ENCODE results near the gene RHOA. TPM values are rescaled to one million over a fixed set of nuclear protein-coding genes. Genes with fewer than 3 reads are reported as not detected.
A peak's percentile ranks its signal among the peaks of the same experiment; 100 is the strongest.

The RHOA gene
- total and polyA plus RNA-seq, 8 donors: 107 to 461 (median 357) TPM

- Histone ChIP-seq H3K4me1 (peaks cover 14 to 32% (median 18%) of the 10 kb centered on the region in 4 donors), H3K36me3 (no peaks in the 10 kb centered on the region), H3K9me3 (no peaks in the 10 kb centered on the region), H3K27me3 (no peaks in the 10 kb centered on the region), H3K4me3 (no peak overlapping the region), H3K27ac (no peak overlapping the region)
- intact Hi-C loops (cut with DNase I; ENCODE audit: low total_unique reads): no loop called here
- DNase-seq: no peak
- TF ChIP-seq POLR2A (IDR thresholded peaks at IDR 0.05) (no peak), EP300 (IDR thresholded peaks at IDR 0.05) (no peak), CTCF (IDR thresholded peaks at IDR 0.05) (no peak), POLR2AphosphoS5 (IDR thresholded peaks at IDR 0.05) (no peak)
- 76 to 91% (median 83%) methylated on average over 2 to 3 of the region's 3 CpGs for WGBS, 5 donors
These were observed 44.7 kb upstream of the RHOA start for GRCh38 chr3:49456466-49456865.

GRCh38 chr3:49454898-49455681 is 43.3 kb upstream of the RHOA start:
- DNase-seq: no peak
- Histone ChIP-seq H3K27ac (peak overlapping the region in 1 of 5 donors; percentile 8), H3K9me3 (no peaks in the 10 kb centered on the region), H3K36me3 (no peaks in the 10 kb centered on the region), H3K27me3 (no peaks in the 10 kb centered on the region), H3K4me3 (no peak overlapping the region), H3K4me1 (peaks cover 9 to 19% (median 10%) of the 10 kb centered on the region in 4 donors)
- intact Hi-C loops (cut with DNase I; ENCODE audit: low total_unique reads): no loop called here
- 55 to 74% (median 70%) methylated on average over 3 of the region's 3 CpGs for WGBS, 5 donors
- no peak for TF ChIP-seq POLR2AphosphoS5 (IDR thresholded peaks at IDR 0.05)
- no peak for TF ChIP-seq CTCF (IDR thresholded peaks at IDR 0.05)
- no peak for TF ChIP-seq POLR2A (IDR thresholded peaks at IDR 0.05)
- no peak for TF ChIP-seq EP300 (IDR thresholded peaks at IDR 0.05)

- H3K27me3 ChIP-seq: no peaks in the 10 kb centered on the region
- no peaks in the 10 kb centered on the region for H3K36me3 ChIP-seq
- TF ChIP-seq POLR2AphosphoS5 (IDR thresholded peaks at IDR 0.05) (no peak), EP300 (IDR thresholded peaks at IDR 0.05) (no peak), CTCF (IDR thresholded peaks at IDR 0.05) (peak in 2 of 7 experiments; percentile 20 to 47), POLR2A (IDR thresholded peaks at IDR 0.05) (no peak)
- peak; percentile 61 to 81 for DNase-seq
- 44 to 57% (median 52%) methylated on average over 2 of the region's 2 CpGs for WGBS, 5 donors
- peak overlapping the region in 1 of 5 donors; percentile 8 for H3K27ac ChIP-seq
- peaks cover 9 to 12% (median 10%) of the 10 kb centered on the region in 4 donors for H3K4me1 ChIP-seq
- no peaks in the 10 kb centered on the region for H3K9me3 ChIP-seq
- H3K4me3 ChIP-seq: no peak overlapping the region
- intact Hi-C loops (cut with DNase I; ENCODE audit: low total_unique reads): no loop called here
These were observed 42.7 kb upstream of the RHOA start for GRCh38 chr3:49454458-49454857.

GRCh38 chr3:49453621-49454020 is 41.8 kb upstream of the RHOA start:
- TF ChIP-seq POLR2A (IDR thresholded peaks at IDR 0.05) (no peak), EP300 (IDR thresholded peaks at IDR 0.05) (no peak)
- H3K9me3 ChIP-seq: no peaks in the 10 kb centered on the region
- peaks cover 9 to 19% (median 12%) of the 10 kb centered on the region in 4 donors for H3K4me1 ChIP-seq
- no peaks in the 10 kb centered on the region for H3K36me3 ChIP-seq
- no peak overlapping the region for H3K4me3 ChIP-seq
- no peak overlapping the region for H3K27ac ChIP-seq
- intact Hi-C loops (cut with DNase I; ENCODE audit: low total_unique reads): no loop called here
- no peak for DNase-seq
- H3K27me3 ChIP-seq: no peaks in the 10 kb centered on the region
- 93 to 99% (median 95%) methylated on average over 4 of the region's 4 CpGs for WGBS, 5 donors

- H3K36me3 ChIP-seq: no peaks in the 10 kb centered on the region
- no peak overlapping the region for H3K4me3 ChIP-seq
- no peaks in the 10 kb centered on the region for H3K27me3 ChIP-seq
- intact Hi-C loops (cut with DNase I; ENCODE audit: low total_unique reads): loop anchor here (10.0 kb wide), 2 partner anchors 91 to 281 kb away; partner anchors contain the start of genes CCDC71 and GPX1
- WGBS, 5 donors: 82 to 98% (median 90%) methylated on average over 5 of the region's 5 CpGs
- H3K9me3 ChIP-seq: no peaks in the 10 kb centered on the region
- TF ChIP-seq POLR2AphosphoS5 (IDR thresholded peaks at IDR 0.05): no peak
- TF ChIP-seq EP300 (IDR thresholded peaks at IDR 0.05): no peak
- TF ChIP-seq POLR2A (IDR thresholded peaks at IDR 0.05): no peak
- TF ChIP-seq CTCF (IDR thresholded peaks at IDR 0.05): no peak
- peak overlapping the region in 1 of 5 donors; percentile 7 for H3K27ac ChIP-seq
- H3K4me1 ChIP-seq: peaks cover 0 to 25% (median 3%) of the 10 kb centered on the region in 4 donors
- no peak for DNase-seq
These were observed 33.6 kb upstream of the RHOA start for GRCh38 chr3:49445391-49445790.
